Peyer's patch (tissue), 4 donors: ENCODE results near the gene MPPE1. TPM values are rescaled to one million over a fixed set of nuclear protein-coding genes. Genes with fewer than 3 reads are reported as not detected.

Experiments used
- DNase-seq, 3 donors: peaks; one replicate each; pipeline ENCODE4 v3.0.0-alpha.2; 2017 to 2019
- H3K27ac ChIP-seq, 4 donors: fragments of 200-600 bp; sonication (generic); one replicate each; pipeline ENCODE4 v1.5.1; 2016 to 2019
- H3K27me3 ChIP-seq, 2 donors: fragments of 200-600 bp; sonication (generic); one replicate each; pipeline ENCODE4 v1.5.1; 2019
- H3K36me3 ChIP-seq, 3 donors: fragments of 200-600 bp; sonication (generic); one replicate each; pipeline ENCODE4 v1.5.1; 2016 to 2019
- H3K4me1 ChIP-seq, 4 donors: fragments of 200-600 bp; sonication (generic); one replicate each; pipeline ENCODE4 v1.5.1; 2016 to 2019
- H3K4me3 ChIP-seq, 4 donors: fragments of 200-600 bp; sonication (generic); 1 replicate in 3 of 4; 2 replicates in 1 of 4; pipeline ENCODE4 v1.5.1; 2016 to 2019; ENCODE audit warnings: mild to moderate bottlenecking in 1 of 4
- H3K9me3 ChIP-seq, 4 donors: fragments of 200-600 bp; sonication (generic); one replicate each; pipeline ENCODE4 v1.5.1; 2016 to 2019; ENCODE audit warnings: mild to moderate bottlenecking in 1 of 4
- CTCF ChIP-seq, 6 experiments: fragments of 450-650 bp in 4 of 6; fragments of 200-600 bp in 2 of 6; sonication (generic) in 1 of 6; IDR thresholded peaks; one replicate each; pipeline ENCODE4 v1.5.1; 2017 to 2019; ENCODE audit warnings: antibody characterized with exemption in 6 of 6, mild to moderate bottlenecking in 3 of 6, moderate library complexity in 1 of 6
- POLR2A ChIP-seq, 2 donors: fragments of 450-650 bp; IDR thresholded peaks; one replicate each; pipeline ENCODE4 v1.5.1; 2017; ENCODE audit warnings: antibody characterized with exemption in 2 of 2, mild to moderate bottlenecking in 2 of 2, moderate library complexity in 2 of 2
- total RNA-seq, 4 donors: library from RNA; depleted of rRNA; stranded (reverse); fragments of >200 nt; gene quantifications; one replicate each; pipeline ENCODE4 v1.1.0, GENCODE V29; 2016

MPPE1 gene
- total RNA-seq, 4 donors from 2014 or later: 46.2 to 69.3 (median 63.4) TPM

- Histone ChIP-seq H3K36me3 (no peaks in the 10 kb centered on the region), H3K27me3 (no peaks in the 10 kb centered on the region), H3K27ac (no peak overlapping the region), H3K4me1 (no peaks in the 10 kb centered on the region), H3K4me3 (no peak overlapping the region), H3K9me3 (no peaks in the 10 kb centered on the region)
- TF ChIP-seq CTCF (IDR thresholded peaks at IDR 0.05): no peak
- no peak for DNase-seq
These were observed 67.6 kb downstream of the MPPE1 start for GRCh38 chr18:11840493-11840892.

GRCh38 chr18:11839556-11839955 lies 68.6 kb downstream of the MPPE1 start:
- H3K4me1 ChIP-seq: no peaks in the 10 kb centered on the region
- no peaks in the 10 kb centered on the region for H3K36me3 ChIP-seq
- no peak for DNase-seq
- H3K27ac ChIP-seq: no peak overlapping the region
- no peaks in the 10 kb centered on the region for H3K27me3 ChIP-seq
- TF ChIP-seq POLR2A (IDR thresholded peaks at IDR 0.05) (no peak), CTCF (IDR thresholded peaks at IDR 0.05) (no peak)
- H3K4me3 ChIP-seq: no peak overlapping the region
- no peaks in the 10 kb centered on the region for H3K9me3 ChIP-seq

- TF ChIP-seq POLR2A (IDR thresholded peaks at IDR 0.05) (no peak), CTCF (IDR thresholded peaks at IDR 0.05) (no peak)
- no peaks in the 10 kb centered on the region for H3K27me3 ChIP-seq
- H3K27ac ChIP-seq: no peak overlapping the region
- H3K4me3 ChIP-seq: no peak overlapping the region
- no peaks in the 10 kb centered on the region for H3K36me3 ChIP-seq
- no peaks in the 10 kb centered on the region for H3K9me3 ChIP-seq
- DNase-seq: no peak
- no peaks in the 10 kb centered on the region for H3K4me1 ChIP-seq
These were observed 73.3 kb downstream of the MPPE1 start for GRCh38 chr18:11834772-11835171.

Other genes starting within 250 kb of the MPPE1 start
- 1 to 10 TPM; 2.5 to 7.4 (median 3.6) TPM for gene GNAL, start 219.1 kb downstream of the MPPE1 start, total RNA-seq
- 10 to 100 TPM; 51.1 to 71.6 (median 65.0) TPM for gene CHMP1B, start 56.9 kb downstream of the MPPE1 start, total RNA-seq
- 10 to 100 TPM; 44.0 to 62.3 (median 56.3) TPM for gene IMPA2, start 73.2 kb upstream of the MPPE1 start, total RNA-seq
- not detected for gene ANKRD62, start 185.5 kb upstream of the MPPE1 start, total RNA-seq